GM18867 (cell line): Measurements from ENCODE around the gene IZUMO2.
"Not testable (repeated sequence)": the region's sequence is repeated elsewhere in the genome, so short reads cannot be mapped to it uniquely, and the experiment has no call there.

Experiments
- ATAC-seq: cut with Tn5 transposase; IDR thresholded peaks from one replicate; pipeline ENCODE4 v1.9.1; 2021; ENCODE audit warnings: mild to moderate bottlenecking, moderate library complexity; ENCODE audit not compliant: unreplicated experiment

Gene IZUMO2

GRCh38 chr19:50140118-50140845 lies 22.8 kb downstream of the IZUMO2 start:
- ATAC-seq, result not testable (repeated sequence)

DNA sequence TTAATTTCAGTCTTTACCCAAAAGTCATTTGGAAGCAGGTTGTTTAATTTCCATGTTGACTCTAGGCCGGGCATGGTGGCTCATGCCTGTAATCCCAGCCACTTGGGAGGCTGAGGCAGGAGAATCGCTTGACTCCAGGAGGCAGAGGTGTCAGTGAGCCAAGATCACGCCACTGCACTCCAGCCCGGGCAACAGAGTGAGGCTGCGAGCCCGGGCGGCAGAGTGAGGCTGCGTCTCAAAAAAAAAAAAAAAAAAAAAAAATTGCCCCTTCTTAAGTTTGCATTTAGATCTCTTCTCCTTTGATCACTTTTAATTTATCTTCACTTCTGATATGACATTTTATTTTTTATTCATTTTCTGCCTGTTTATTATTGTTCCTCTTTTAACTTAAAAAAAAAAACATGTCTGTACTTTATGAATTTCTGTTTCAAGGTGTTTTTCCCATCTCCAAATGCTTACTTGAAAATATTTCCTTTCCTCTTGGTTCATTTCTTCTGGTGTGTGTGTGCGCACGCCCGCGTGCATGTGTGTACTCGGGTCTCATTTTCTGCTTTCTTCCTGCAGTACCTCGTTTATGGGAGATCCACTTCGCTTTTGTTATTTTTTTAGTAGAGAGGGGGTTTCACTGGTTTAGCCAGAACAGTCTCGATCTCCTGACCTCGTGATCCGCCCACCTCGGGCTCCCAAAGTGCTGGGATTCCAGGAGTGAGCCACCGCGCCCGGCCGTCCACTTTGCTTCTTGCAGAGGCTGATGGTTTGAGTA lies 26.3 kb downstream of the IZUMO2 start:
- not testable (repeated sequence) for ATAC-seq

DNA sequence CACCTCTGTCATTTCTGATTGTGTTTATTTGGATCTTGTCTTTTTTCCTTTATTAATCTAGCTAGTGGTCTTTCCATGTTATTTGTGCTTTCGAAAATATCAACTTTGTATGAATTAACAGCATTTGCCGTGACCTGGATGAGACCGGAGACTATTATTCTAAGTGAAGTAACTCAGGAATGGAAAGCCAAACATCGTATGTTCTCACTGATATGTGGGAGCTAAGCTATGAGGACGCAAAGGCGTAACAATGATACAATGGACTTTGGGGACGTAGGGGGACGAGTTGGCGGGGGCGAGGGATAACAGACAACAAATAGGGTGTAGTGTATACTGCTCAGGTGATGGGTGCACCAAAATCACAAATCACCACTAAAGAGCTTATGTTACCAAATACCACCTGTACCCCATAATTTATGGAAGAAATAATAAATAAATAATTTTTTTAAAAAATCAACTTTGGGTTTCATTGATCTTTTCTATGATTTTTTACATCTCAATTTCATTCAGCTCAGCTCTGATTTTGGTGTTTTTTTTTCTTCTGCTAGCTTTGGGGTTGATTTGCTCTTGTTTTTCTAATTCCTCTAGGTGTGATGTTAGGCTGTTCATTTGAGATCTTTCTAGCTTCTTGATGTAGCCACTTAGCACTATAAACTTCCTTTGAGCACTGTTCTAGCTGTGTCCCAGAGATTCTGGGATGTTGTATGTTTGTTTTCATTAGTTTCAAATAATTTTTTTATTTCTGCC lies 27.1 kb downstream of the IZUMO2 start:
- ATAC-seq, result not testable (repeated sequence)

DNA sequence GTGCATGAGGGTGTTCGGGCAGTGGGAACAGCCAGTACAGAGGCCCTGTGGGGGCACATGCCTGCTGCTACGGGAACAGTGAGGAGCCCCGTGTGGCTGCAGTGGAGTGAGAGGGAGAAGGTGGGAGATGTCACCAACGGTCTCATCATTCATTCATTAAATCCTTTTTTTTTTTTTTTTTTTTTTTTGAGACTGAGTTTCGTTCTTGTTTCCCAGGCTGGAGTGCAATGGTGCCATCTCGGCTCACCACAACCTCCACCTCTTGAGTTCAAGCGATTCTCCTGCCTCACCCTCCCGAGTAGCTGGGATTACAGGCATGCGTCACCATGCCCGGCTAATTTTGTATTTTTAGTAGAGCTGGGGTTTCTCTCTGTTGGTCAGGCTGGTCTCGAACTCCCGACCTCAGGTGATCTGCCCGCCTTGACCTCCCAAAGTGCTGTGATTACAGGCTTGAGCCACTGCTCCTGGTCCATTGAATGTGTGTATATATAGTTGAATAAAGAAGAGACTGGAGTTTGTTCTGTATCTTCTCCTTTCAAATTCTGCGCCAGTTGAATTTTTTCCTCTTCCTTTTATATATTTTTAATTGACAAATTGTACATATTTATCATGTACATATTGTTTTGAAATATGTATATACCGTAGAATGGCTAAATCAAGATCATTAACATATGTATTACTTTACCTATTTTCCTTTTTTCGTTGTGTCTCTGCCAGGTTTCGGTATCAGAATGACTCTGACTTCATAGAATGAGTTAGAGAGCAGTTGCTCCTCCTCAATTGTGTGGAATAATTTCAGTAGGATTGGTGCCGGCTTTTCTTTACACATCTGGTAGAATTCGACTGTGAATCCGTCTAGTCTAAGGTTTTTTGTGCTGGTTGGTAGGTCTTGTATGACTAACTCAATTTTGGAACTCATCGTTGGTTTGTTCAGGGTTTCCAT lies 28.0 kb downstream of the IZUMO2 start:
- ATAC-seq, result not testable (repeated sequence)

DNA sequence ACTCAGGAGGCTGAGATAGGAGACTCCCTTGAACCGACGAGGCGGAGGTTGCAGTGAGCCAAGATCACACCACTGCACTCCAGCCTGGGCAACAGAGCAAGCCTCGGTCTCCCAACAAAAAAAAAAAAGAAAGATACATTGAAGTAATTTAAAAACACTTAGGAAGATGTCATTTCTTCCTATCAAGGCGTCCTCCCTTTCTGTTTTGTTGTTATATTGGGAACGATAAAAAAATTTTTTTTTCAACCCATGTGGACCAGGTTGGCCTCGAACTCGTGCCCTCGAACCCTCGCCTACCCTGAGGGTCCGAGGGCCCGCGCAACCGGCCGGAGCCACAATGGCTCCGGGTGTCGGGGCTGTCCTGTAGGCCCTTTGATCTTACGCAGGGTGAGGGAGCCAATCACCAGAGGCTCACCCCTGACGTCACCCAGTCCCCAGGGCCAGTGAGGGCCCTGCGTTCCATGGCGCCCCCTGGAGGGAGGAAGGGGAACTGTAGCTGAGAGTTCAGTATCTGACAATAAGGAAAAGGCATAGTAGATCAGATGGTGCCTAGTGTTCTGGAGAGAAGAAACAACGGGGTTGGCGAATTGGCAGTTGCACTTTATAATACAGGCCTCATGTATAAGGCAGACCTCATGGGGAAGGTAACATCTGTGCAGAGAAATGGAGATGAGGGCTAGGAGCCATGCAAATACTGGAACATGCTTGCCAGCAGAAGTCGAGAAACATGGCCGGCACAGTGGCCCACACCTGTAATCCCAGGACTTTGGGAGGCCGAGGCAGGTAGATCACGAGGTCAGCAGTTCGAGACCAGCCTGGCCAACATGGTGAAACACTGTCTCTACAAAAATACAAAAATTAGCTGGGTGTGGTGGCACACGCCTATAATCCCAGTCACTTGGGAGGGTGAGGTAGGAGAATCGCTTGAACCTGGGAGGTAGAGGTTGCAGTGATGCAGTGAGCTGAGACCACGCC lies 29.3 kb downstream of the IZUMO2 start:
- ATAC-seq, result not testable (repeated sequence)

GRCh38 chr19:50104012-50104411 lies 59.1 kb downstream of the IZUMO2 start:
- ATAC-seq, result not testable (repeated sequence)

GRCh38 chr19:50103405-50103804 lies 59.7 kb downstream of the IZUMO2 start:
- not testable (repeated sequence) for ATAC-seq
